ENCODE measurements around the gene CD79B. TPM values are rescaled to one million over a fixed set of nuclear protein-coding genes. Genes with fewer than 3 reads are reported as not detected.

Gene CD79B
- total and polyA plus RNA-seq, 2 of the 8 experiments (the other 6 are each of a cell fraction or from before 2014, with no cell fraction given), result 1.5 to 3.9 TPM

DNA sequence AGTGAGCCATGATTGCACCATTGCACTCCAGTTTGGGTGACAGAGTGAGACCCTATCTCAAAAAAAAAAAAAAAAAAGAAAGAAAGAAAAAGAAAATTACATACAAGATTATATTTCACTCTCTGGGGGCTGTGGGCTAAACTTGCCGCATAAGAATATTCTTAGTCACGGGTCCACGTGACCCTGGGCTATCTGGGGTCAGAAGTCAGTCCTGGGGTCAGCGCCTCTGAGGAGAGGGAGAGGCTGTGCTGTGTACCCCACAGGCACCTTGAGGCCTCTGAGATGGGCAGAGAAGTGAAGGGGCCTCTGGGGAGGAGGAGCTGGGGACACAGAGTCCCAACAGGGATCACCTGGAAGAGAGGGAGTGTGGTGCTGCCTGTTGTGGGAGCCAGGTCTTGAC, 5.8 kb upstream of the CD79B start:
- Histone ChIP-seq H3K36me3 (ENCODE audit: control insufficient read depth in 2 of 4, insufficient read depth in 4 of 4, low read length in 3 of 4) (peaks cover 0 to 21% (median 1%) of the 10 kb centered on the region in 4 experiments; a peak in 4 of 8 replicates), H3K4me3 (ENCODE audit: extremely low read depth in 1 of 4, insufficient read depth in 2 of 4, low read depth in 3 of 4, low read length in 4 of 4) (no peak overlapping the region), H2BK20ac (ENCODE audit: low read length) (no peak overlapping the region), H3K23me2 (ENCODE audit: low read depth, low read length) (no peaks in the 10 kb centered on the region), H3K23ac (ENCODE audit: insufficient read length) (no peak overlapping the region), H3K79me1 (ENCODE audit: low read depth, low read length) (no peaks in the 10 kb centered on the region), H3K9ac (replicated peaks in 1 of 4; ENCODE audit: extremely low read depth in 1 of 4, low read depth in 3 of 4, low read length in 3 of 4) (no peak overlapping the region), H2BK12ac (ENCODE audit: low read depth, low read length) (no peak overlapping the region), H3K18ac (ENCODE audit: extremely low read depth, low read length) (no peak overlapping the region), H2AK5ac (ENCODE audit: low read depth, low read length) (no peak overlapping the region), H3K9me3 (ENCODE audit: insufficient read depth in 2 of 2, low read depth in 1 of 2, low read length in 1 of 2) (no peaks in the 10 kb centered on the region), H3K4ac (replicated peaks; ENCODE audit: insufficient read length, low read depth, low read length) (no peak overlapping the region), H3K79me2 (ENCODE audit: control insufficient read depth in 1 of 2, insufficient read depth in 2 of 2, low read length in 2 of 2) (no peaks in the 10 kb centered on the region), H4K91ac (replicated peaks; ENCODE audit: insufficient read length, low read length) (no peak overlapping the region), H4K8ac (ENCODE audit: extremely low read depth, insufficient read depth, low read length) (peak overlapping the region; percentile 77; the same call in 1 of the 2 replicates), H3K4me1 (replicated peaks in 1 of 4; ENCODE audit: control insufficient read depth in 3 of 4, insufficient read depth in 4 of 4, low read length in 3 of 4) (peaks cover 0 to 2% (median 0%) of the 10 kb centered on the region in 4 experiments; a peak in 2 of 7 replicates), H3K27ac (ENCODE audit: low read depth, low read length) (no peak overlapping the region), H2BK5ac (ENCODE audit: low read depth, low read length) (0 out of 2 replicates have a peak overlapping the region, but pooled peaks have one; percentile 24), H2BK15ac (ENCODE audit: low read length) (peak overlapping the region; percentile 29; the same call in 1 of the 2 replicates), H3K27me3 (replicated peaks in 1 of 4; ENCODE audit: control insufficient read depth in 3 of 4, extremely low read depth in 1 of 4, insufficient read depth in 3 of 4, low read length in 3 of 4) (no peaks in the 10 kb centered on the region), H4K5ac (ENCODE audit: insufficient read length, low read depth, low read length) (no peak overlapping the region), H3K56ac (replicated peaks; ENCODE audit: insufficient read length, low read depth, low read length) (no peak overlapping the region), H2AFZ (ENCODE audit: low read length) (no peak overlapping the region), H4K20me1 (replicated peaks in 1 of 2; ENCODE audit: control insufficient read depth in 1 of 2, insufficient read depth in 2 of 2, low read length in 2 of 2) (peaks cover 0 to 5% of the 10 kb centered on the region in 2 experiments), H3K4me2 (ENCODE audit: insufficient read depth in 1 of 2, low read depth in 2 of 2, low read length in 2 of 2) (no peak overlapping the region), H2BK120ac (replicated peaks; ENCODE audit: low read depth, low read length) (no peak overlapping the region), H3K14ac (ENCODE audit: insufficient read length) (no peak overlapping the region)
- DNase-seq (ENCODE audit: low read depth in 1 of 2, low spot score in 2 of 2) (no peak), FAIRE-seq (no peak)
- ChIA-PET POLR2A (ENCODE audit: partially characterized antibody) (no interaction called here), CTCF (ENCODE audit: partially characterized antibody) (interaction anchor here (0.9 to 11.4 kb wide), 6 partner anchors 8 to 71 kb away, joined by 3 to 164 read pairs (median 4); partner anchors contain the start of gene GH1)
- whole genome bisulfite sequencing, 2 experiments (ENCODE audit: extremely low coverage in 1 of 2, insufficient coverage in 1 of 2, insufficient read length in 1 of 2, insufficient replicate concordance in 2 of 2, low coverage in 1 of 2, low lambda C conversion rate in 2 of 2, missing lambda C conversion rate in 1 of 2), result 86% methylated on average over 4 of the region's 4 CpGs; no CpG with 5 or more reads in 1 of the 2 experiments
- TF ChIP-seq CREB1 (IDR thresholded peaks at IDR 0.05) (no peak), TAF1 (IDR thresholded peaks at IDR 0.05; ENCODE audit: low read depth, low read length) (no peak), BRCA1 (IDR thresholded peaks at IDR 0.05; ENCODE audit: low read depth, low read length) (no peak), KDM5A (IDR thresholded peaks at IDR 0.05; ENCODE audit: low read length) (no peak)
